A673 (cell line): ENCODE measurements around the gene CASKIN1. TPM values are rescaled to one million over a fixed set of nuclear protein-coding genes. Genes with fewer than 3 reads are reported as not detected.

Experiments
- BruUV-seq: library from RNA; stranded (reverse); fragments of 400-500 nt; replicated peaks from 2 replicates; lab custom pipeline; 2021; lab: Mats Ljungman, UMichigan
- CTCF ChIA-PET: fragments of 300-600 bp; sonication (Branson Sonifier 250); formaldehyde crosslinking; loops from one replicate; lab custom pipeline; 2022; ENCODE audit warnings: antibody characterized with exemption; lab: Charles Lee
- POLR2A ChIA-PET: fragments of 300-600 bp; sonication (Branson Sonifier 250); formaldehyde crosslinking; loops from one replicate; lab custom pipeline; 2022; ENCODE audit warnings: antibody characterized with exemption; ENCODE audit not compliant: low non-redundant PET; lab: Charles Lee
- DNase-seq: peaks from one replicate; pipeline ENCODE4 v3.0.0-alpha.2; 2015; ENCODE audit warnings: low spot score
- H3K27ac ChIP-seq: fragments of 200-600 bp; sonication (generic); 2 replicates; pipeline ENCODE4 v1.5.1; 2016; ENCODE audit warnings: mixed run types, low read depth, mild to moderate bottlenecking, mixed read lengths, antibody characterized with exemption, low read length; ENCODE audit not compliant: poor library complexity, severe bottlenecking
- H3K27me3 ChIP-seq: fragments of 200-600 bp; sonication (generic); replicated peaks from 2 replicates; pipeline ENCODE4 v1.6.1; 2017; ENCODE audit warnings: mixed run types, low read depth, mild to moderate bottlenecking, mixed read lengths, antibody characterized with exemption, low read length; ENCODE audit not compliant: insufficient read depth, poor library complexity
- H3K36me3 ChIP-seq: fragments of 200-600 bp; sonication (generic); 2 replicates; pipeline ENCODE4 v1.6.1; 2016; ENCODE audit warnings: mixed run types, mild to moderate bottlenecking, mixed read lengths, antibody characterized with exemption, low read length; ENCODE audit not compliant: insufficient read depth, poor library complexity, severe bottlenecking
- H3K4me1 ChIP-seq: fragments of 200-600 bp; sonication (generic); 2 replicates; pipeline ENCODE4 v1.6.1; 2017; ENCODE audit warnings: mixed run types, mild to moderate bottlenecking, mixed read lengths, antibody characterized with exemption, low read length; ENCODE audit not compliant: insufficient read depth, poor library complexity, severe bottlenecking
- H3K4me3 ChIP-seq: fragments of 200-600 bp; sonication (generic); 2 replicates; pipeline ENCODE4 v1.5.1; 2016; ENCODE audit warnings: low read depth, mixed run types, mild to moderate bottlenecking, mixed read lengths, low read length; ENCODE audit not compliant: poor library complexity, severe bottlenecking
- H3K9me3 ChIP-seq: fragments of 200-600 bp; sonication (generic); 2 replicates; pipeline ENCODE4 v1.6.1; 2016; ENCODE audit warnings: mixed run types, low read depth, mild to moderate bottlenecking, mixed read lengths, antibody characterized with exemption, low read length; ENCODE audit not compliant: poor library complexity, severe bottlenecking
- CTCF ChIP-seq: fragments of 300-800, 200-600 bp; sonication (generic); conservative IDR thresholded peaks from 2 replicates; pipeline ENCODE4 v1.5.1; 2017; ENCODE audit warnings: low read depth, mild to moderate bottlenecking, antibody characterized with exemption, low read length, moderate library complexity, mixed read lengths
- EZH2 ChIP-seq: fragments of 200-600 bp; sonication (generic); IDR thresholded peaks from 2 replicates; pipeline ENCODE4 v1.6.1; 2017; ENCODE audit warnings: borderline replicate concordance, low read depth, mild to moderate bottlenecking, mixed read lengths, antibody characterized with exemption, low read length; ENCODE audit not compliant: poor library complexity, severe bottlenecking
- intact Hi-C: fragments of 100-400 bp; cut with micrococcal nuclease; formaldehyde crosslinking; loops from one replicate; pipeline ENCODE4 v1.10.0; 2022; ENCODE audit not compliant: unreplicated experiment
- total RNA-seq: library from RNA; stranded (reverse); gene quantifications from 2 replicates; pipeline ENCODE4 v1.2.3, GENCODE V29; 2021

The CASKIN1 gene
- total RNA-seq, 1 experiment from 2014 or later = 1.1 TPM

DNA sequence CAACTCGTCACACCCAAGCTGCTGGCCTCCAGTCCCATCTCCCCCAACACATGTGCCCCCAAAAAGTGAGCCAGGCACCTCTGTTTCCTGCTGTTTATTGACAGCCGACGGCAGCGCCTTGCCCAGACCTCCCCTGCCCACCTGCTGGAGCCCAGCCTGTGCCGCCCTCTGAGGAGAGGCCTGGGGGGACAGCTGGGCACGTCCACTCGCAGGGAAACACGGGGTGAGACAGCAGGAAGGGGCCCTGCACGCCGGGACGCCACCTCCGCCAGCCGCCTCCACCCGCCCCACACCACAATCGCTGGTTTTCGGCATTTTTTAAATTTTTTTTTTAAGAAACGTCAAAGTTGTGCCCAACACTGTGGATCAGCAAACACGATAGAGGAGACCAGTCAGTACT lies 19.3 kb downstream of the CASKIN1 start:
- BruUV-seq = no TSS peak
- no peak for DNase-seq
- POLR2A ChIA-PET = no interaction called here
- TF ChIP-seq CTCF = no peak
- TF ChIP-seq EZH2 = no peak
- H3K27me3 ChIP-seq = no peaks in the 10 kb centered on the region
- H3K9me3 ChIP-seq = no peaks in the 10 kb centered on the region
- no peak overlapping the region for H3K4me3 ChIP-seq
- H3K36me3 ChIP-seq = peaks cover 29% of the 10 kb centered on the region
- no peak overlapping the region for H3K27ac ChIP-seq
- intact Hi-C loops = no loop called here
- H3K4me1 ChIP-seq = no peaks in the 10 kb centered on the region
- CTCF ChIA-PET = no interaction called here

- Histone ChIP-seq H3K4me3 (no peak overlapping the region), H3K27ac (no peak overlapping the region), H3K27me3 (no peaks in the 10 kb centered on the region), H3K4me1 (no peaks in the 10 kb centered on the region), H3K36me3 (peaks cover 29% of the 10 kb centered on the region), H3K9me3 (no peaks in the 10 kb centered on the region)
- DNase-seq = no peak
- ChIA-PET POLR2A (no interaction called here), CTCF (no interaction called here)
- TF ChIP-seq EZH2 (no peak), CTCF (no peak)
- intact Hi-C loops = no loop called here
- BruUV-seq = no TSS peak
These were observed 20.4 kb downstream of the CASKIN1 start for GRCh38 chr16:2176047-2176446.

GRCh38 chr16:2175454-2175853 lies 21.0 kb downstream of the CASKIN1 start:
- CTCF ChIA-PET = no interaction called here
- POLR2A ChIA-PET = no interaction called here
- Histone ChIP-seq H3K4me1 (no peaks in the 10 kb centered on the region), H3K27ac (no peak overlapping the region), H3K4me3 (no peak overlapping the region), H3K9me3 (no peaks in the 10 kb centered on the region), H3K36me3 (peaks cover 29% of the 10 kb centered on the region), H3K27me3 (no peaks in the 10 kb centered on the region)
- no TSS peak for BruUV-seq
- intact Hi-C loops = no loop called here
- TF ChIP-seq CTCF (no peak), EZH2 (no peak)
- no peak for DNase-seq
